K562 (cell line): ENCODE results near the gene ERAP2. TPM values are rescaled to one million over a fixed set of nuclear protein-coding genes. Genes with fewer than 3 reads are reported as not detected.

Experiments used
- AFF1 ChIP-seq, 2 experiments: fragments of 450-650 bp; IDR thresholded peaks; 2 replicates each; pipeline ENCODE4 v1.6.1; 2018; ENCODE audit warnings: mild to moderate bottlenecking in 2 of 2, low read depth in 1 of 2; ENCODE audit not compliant: partially characterized antibody in 2 of 2
- ARID1B ChIP-seq: fragments of 450-650 bp; IDR thresholded peaks from 2 replicates; pipeline ENCODE4 v1.6.1; 2016; ENCODE audit warnings: antibody characterized with exemption, mild to moderate bottlenecking, inconsistent platforms
- BRD9 ChIP-seq: fragments of 450-650 bp; IDR thresholded peaks from 2 replicates; pipeline ENCODE4 v1.6.1; 2018; ENCODE audit warnings: low read depth; ENCODE audit not compliant: partially characterized antibody
- CREM ChIP-seq: IDR thresholded peaks from 2 replicates; pipeline ENCODE4 v1.6.1; 2014; ENCODE audit warnings: antibody characterized with exemption, low read depth
- EP300 ChIP-seq: IDR thresholded peaks from 2 replicates; pipeline ENCODE4 v1.6.1; 2012; ENCODE audit warnings: low read length, improper control_type of control experiment
- ETS2 ChIP-seq: IDR thresholded peaks from 2 replicates; pipeline ENCODE4 v1.6.1; 2016; ENCODE audit warnings: borderline replicate concordance, missing genetic modification characterization, mild to moderate bottlenecking, moderate library complexity, missing compliant biosample characterization; ENCODE audit not compliant: poor library complexity, severe bottlenecking
- MXI1 ChIP-seq: IDR thresholded peaks from 2 replicates; pipeline ENCODE4 v1.6.1; 2011; ENCODE audit warnings: low read depth, mild to moderate bottlenecking, improper control_type of control experiment, low read length
- NFIC ChIP-seq: fragments of 450-650 bp; IDR thresholded peaks from 2 replicates; pipeline ENCODE4 v1.6.1; 2017; ENCODE audit warnings: mild to moderate bottlenecking, inconsistent platforms
- PHF20 ChIP-seq: fragments of 450-650 bp; IDR thresholded peaks from 2 replicates; pipeline ENCODE4 v1.6.1; 2018; ENCODE audit not compliant: partially characterized antibody
- PKNOX1 ChIP-seq: fragments of 450-650 bp; IDR thresholded peaks from 2 replicates; pipeline ENCODE4 v1.6.1; 2016
- POLR2B ChIP-seq: fragments of 450-650 bp; IDR thresholded peaks from 2 replicates; pipeline ENCODE4 v1.6.1; 2018; ENCODE audit warnings: low read depth; ENCODE audit not compliant: partially characterized antibody
- UBTF ChIP-seq, 2 experiments: IDR thresholded peaks; 2 replicates each; pipeline ENCODE4 v1.6.1; 2012; ENCODE audit warnings: improper control_type of control experiment in 2 of 2, low read depth in 2 of 2, low read length in 2 of 2, borderline replicate concordance in 1 of 2
- ZNF12 ChIP-seq: sonication (generic); formaldehyde crosslinking; IDR thresholded peaks from 2 replicates; pipeline ENCODE4 v1.4.0; 2020; ENCODE audit warnings: mild to moderate bottlenecking, missing genetic modification reagents
- ZNF212 ChIP-seq: fragments of 450-650 bp; formaldehyde crosslinking; IDR thresholded peaks from 2 replicates; pipeline ENCODE4 v1.4.0; 2020; ENCODE audit warnings: mild to moderate bottlenecking
- ZNF592 ChIP-seq: fragments of 450-650 bp; IDR thresholded peaks from 2 replicates; pipeline ENCODE4 v1.6.1; 2017; ENCODE audit warnings: antibody characterized with exemption, mild to moderate bottlenecking
- polyA plus RNA-seq, 8 experiments: library from polyadenylated mRNA; depleted of rRNA in 4 of 8; stranded (reverse) in 5 of 8; unstranded in 3 of 8; fragments of >200 nt; fragmentation: Nextera tagmentation in 2 of 8; fragmentation: Illumina TruSeq in 1 of 8; extraction: Ambion mirVana in 2 of 8; extraction: Trizol in 1 of 8; gene quantifications; 2 replicates each; pipeline versions ENCODE4 v1.2.1 to v1.2.3, GENCODE V29; 2011 to 2014; ENCODE audit warnings: inconsistent platforms in 1 of 8, missing spikeins in 1 of 8
- total RNA-seq, 7 experiments: library from RNA; depleted of rRNA in 6 of 7; stranded (reverse); fragments of >200 nt in 6 of 7; fragmentation: Illumina TruSeq in 2 of 7; extraction: Trizol in 2 of 7; gene quantifications; 2 replicates each; pipeline versions ENCODE4 v1.2.1 to v1.2.3, GENCODE V29; 2011 to 2021; ENCODE audit warnings: low replicate concordance in 1 of 7

The ERAP2 gene
- total and polyA plus RNA-seq, 9 of the 15 experiments (the other 6 are each of a cell fraction or from before 2014, with no cell fraction given) = 0.93 to 4.0 (median 2.1) TPM

- peak; percentile 12; the same call in 1 of the 2 replicates for TF ChIP-seq MXI1
- 0 out of 2 replicates have a peak, but pooled peaks have one; percentile 56 for TF ChIP-seq ZNF592
- TF ChIP-seq ARID1B = peak; percentile 54; the same call in 1 of the 2 replicates
- TF ChIP-seq POLR2B = peak; percentile 56
- peak; percentile 32 for TF ChIP-seq BRD9
- peak; percentile 27 for TF ChIP-seq CREM
- peak; percentile 57 for TF ChIP-seq NFIC
- peak; percentile 90 to 92; a peak in 3 of 4 replicates for TF ChIP-seq UBTF (IDR thresholded peaks at IDR 0.05; ENCODE audit: borderline replicate concordance in 1 of 2, low read depth in 2 of 2, low read length in 2 of 2)
- TF ChIP-seq ZNF212 (CRISPR knock-in tag) = no peak
- no peak for TF ChIP-seq ZNF12
- 0 out of 2 replicates have a peak, but pooled peaks have one; percentile 31 for TF ChIP-seq EP300
- peak; percentile 64 for TF ChIP-seq ETS2 (tag)
- peak; percentile 74 for TF ChIP-seq PKNOX1
- peak; percentile 33 for TF ChIP-seq PHF20
- TF ChIP-seq AFF1 (IDR thresholded peaks at IDR 0.05; ENCODE audit: low read depth in 1 of 2, partially characterized antibody in 2 of 2) = peak in 1 of 2 experiments; percentile 15
These were observed 58.6 kb downstream of the ERAP2 start (continued) for GRCh38 chr5:96934708-96935558.
